NCI-H2227 treated with DMSO at 0.1 percent for 48 hours (cell line): ENCODE results near the gene SYNGAP1.
A peak's percentile ranks its signal among the peaks of the same experiment; 100 is the strongest.
"Not testable (repeated sequence)": the region's sequence is repeated elsewhere in the genome, so short reads cannot be mapped to it uniquely, and the experiment has no call there.

ENCODE experiments used
- DNase-seq: peaks from one replicate; lab custom pipeline; 2025; lab: John Stamatoyannopoulos, UW

Gene SYNGAP1

DNA sequence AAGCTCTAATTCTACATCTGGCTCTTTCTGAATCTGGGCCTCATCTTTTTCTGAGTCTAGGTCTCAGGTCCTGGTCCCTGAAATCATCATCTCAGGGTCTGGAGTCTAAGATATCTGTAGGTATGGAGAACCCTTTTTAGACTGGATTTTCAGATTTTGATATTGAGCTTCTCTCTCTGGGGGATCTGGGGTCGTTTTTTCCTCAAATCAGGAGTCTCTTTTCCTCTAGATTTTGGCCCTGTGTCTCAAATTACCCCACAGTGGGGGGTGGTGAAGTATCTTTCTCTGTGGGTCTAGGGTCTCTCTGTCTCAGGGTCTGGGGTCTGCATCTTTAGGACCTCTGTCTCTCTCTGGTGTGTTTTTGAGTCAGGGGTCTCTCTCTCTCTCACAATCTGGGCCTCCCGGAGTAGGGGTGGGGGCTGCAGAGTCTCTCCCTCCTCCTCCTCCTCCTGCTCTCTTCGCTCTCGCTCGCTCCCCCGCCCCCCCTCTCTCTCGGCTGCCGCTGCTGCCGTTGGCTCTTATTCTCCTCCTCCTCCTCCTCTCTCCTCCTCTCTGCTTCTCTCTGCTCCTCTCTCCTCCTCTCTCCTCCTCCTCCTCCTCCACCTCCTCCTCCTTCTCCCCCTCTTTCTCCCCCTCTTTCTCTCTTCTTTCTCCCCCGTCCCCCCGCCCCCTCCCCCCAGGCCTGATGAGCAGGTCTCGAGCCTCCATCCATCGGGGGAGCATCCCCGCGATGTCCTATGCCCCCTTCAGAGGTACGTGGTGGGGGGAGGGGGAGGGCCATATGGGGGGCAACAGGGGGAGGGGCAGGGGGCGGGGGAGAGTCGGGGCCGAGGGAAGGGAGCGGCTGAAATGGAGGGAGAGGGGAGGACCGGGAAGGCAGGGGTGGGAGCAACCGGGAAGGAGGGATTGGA is at the start of gene SYNGAP1:
TSS of gene SYNGAP1 (plus strand) at position 486 of the 911 bp plus-strand sequence. CDS start at position 686, 200 bp downstream.
- DNase-seq = peak; percentile 53

GRCh38 chr6:33371901-33372300 is 48.0 kb upstream of the SYNGAP1 start:
- DNase-seq = not testable (repeated sequence)

GRCh38 chr6:33372526-33373123 is 47.2 kb upstream of the SYNGAP1 start:
- DNase-seq = no peak

DNA sequence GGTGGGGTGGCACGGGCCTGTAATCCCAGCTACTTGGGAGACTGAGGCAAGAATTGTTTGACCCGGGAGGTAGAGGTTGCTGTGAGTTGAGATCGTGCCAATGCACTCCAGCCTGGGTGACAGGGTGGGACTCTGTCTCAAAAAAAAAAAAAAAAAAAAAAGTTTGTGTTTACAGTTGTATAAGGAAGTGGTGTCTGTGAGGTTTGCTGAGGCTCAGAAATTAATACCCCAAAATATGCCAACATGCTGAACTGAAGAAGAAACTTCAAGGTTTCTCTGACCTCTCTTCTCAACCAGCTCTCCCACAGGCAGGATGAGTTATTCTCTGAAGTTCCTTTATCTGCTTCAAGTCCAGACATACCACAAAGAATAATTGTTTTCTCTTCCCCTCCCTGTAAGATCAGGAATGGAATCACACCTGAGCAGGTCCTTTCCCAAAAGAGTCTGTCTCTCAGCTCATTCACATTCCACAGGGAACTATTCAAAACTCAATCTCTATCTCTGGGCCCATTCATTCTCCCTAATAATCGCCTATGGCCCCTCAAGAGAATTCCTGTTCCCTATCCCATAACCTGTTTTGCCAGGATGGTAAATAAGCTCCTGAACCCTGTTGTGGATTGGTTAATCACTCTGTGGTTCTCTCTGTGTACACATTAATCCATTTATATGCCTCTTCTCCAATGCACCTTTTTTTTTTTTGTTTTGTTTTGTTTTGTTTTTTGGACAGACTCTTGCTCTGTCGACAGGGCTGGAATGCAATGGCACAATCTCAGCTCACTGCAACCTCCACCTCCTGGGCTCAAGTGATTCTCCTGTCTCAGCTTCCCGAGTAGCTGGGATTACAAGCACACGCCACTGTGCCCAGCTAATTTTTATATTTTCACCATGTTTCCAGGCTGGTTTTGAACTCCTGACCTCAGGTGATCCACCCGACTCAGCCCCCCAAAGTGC is 45.6 kb upstream of the SYNGAP1 start:
- no peak for DNase-seq

- no peak for DNase-seq
Observed at GRCh38 chr6:33375143-33375671, 44.7 kb upstream of the SYNGAP1 start.

- DNase-seq = no peak
Observed at GRCh38 chr6:33377171-33377570, 42.7 kb upstream of the SYNGAP1 start.

DNA sequence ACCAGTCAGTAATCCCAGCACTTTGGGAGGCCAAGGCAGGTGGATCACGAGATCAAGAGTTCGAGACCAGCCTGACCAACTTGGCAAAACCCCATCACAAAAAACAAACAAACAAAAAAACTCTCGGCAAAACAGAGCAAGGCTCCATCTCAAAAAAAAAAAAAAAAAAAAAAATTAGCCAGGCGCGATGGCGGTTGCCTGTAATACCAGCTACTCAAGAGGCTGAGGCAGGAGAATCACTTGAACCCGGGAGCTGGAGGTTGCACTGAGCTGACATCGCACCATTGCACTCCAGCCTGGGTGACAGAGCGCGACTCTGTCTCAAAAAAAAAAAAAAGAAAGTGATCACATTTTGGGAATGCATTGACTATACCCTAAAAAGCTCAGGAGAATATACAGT is 40.7 kb upstream of the SYNGAP1 start:
- not testable (repeated sequence) for DNase-seq

DNA sequence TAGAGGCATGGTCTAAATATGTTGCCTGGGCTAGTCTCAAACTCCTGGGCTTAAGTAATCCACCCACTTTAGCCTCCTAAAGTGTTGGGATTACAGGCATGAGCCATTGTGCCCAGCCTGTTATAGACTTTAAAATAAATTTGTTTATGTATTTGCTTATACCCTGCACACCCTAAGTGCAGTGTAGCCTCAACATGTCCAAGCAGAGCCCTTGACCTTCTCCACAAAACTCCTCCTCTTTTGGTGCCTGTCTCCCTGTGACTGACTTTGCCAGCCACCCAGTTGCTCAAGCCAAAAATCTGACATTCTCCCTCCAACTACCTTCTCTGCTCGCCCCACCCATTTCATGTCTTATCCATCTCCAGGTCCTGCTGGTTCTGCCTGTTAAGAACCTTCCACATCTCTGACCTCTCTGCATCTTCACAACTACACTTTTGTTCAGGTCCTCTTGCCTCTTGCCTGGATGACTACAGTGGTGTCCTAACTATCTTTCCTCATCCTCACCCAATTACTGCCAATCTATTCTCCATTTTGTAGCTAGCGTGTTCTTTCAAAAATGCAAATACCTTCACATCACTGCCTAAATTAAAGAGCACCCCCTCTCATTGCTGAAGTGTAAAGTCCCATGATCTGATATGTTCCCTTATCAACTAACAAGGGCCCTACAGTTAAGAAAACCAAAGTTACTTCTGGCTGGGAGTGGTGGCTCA is 39.4 kb upstream of the SYNGAP1 start:
- DNase-seq = no peak

DNA sequence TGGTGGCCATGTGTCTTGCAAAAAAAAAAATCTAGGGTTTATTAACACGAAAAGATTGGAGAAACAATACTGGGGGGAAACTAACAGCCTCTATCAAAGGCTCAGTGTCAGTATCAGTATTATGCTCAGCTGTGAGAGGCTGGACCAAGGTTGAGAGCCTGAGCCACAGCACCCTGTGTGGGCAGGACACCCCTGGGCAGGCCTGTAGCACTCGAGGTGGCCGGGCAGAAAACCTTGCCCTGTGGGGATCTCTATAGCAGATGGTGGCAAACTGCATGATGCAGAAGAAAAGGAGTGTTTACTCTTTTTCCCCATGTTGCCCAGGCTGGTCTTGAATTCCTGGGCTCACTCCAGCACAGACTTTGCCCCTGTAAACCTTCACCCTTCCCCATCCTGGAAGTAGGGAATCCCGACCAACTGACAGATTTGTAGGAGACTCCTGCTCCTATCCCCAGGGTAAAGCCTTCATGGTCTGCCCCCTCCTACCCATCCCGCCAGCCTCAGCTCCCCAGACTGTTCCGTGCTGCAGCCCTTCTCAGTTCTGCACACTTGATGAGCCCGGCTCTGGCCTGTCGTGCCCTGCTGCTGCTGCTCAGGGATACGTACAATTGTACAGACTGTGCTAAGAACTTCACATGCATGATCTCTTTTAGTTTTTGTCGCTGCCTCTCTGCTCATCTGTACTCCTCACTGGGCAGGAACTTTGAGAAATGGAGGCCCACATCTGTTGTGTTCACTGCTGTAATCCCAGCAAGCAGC is 36.3 kb upstream of the SYNGAP1 start:
- no peak for DNase-seq

GRCh38 chr6:33384581-33385020 is 35.3 kb upstream of the SYNGAP1 start:
- DNase-seq = peak; percentile 23

DNA sequence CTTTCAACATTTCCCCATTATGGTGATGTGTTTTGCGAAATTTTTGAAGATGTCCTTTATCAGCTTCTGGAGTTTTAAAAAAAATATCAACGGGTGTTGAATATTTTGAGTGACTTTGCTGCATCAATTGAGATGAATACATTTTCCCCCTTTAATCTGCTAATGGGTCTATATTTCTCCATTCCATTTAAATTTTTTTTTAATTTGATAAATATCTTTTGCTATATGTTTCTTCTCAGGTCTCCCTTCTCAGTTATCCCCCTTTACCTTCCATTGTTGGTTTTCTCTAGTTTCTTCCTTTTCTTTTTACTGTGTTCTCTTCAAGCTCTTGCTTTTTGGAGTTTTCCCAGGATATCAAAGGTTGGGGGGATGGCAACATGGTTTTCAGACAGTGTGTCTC is 29.7 kb upstream of the SYNGAP1 start:
- DNase-seq = no peak

- DNase-seq = no peak
Observed at GRCh38 chr6:33390767-33391277, 29.0 kb upstream of the SYNGAP1 start.

DNA sequence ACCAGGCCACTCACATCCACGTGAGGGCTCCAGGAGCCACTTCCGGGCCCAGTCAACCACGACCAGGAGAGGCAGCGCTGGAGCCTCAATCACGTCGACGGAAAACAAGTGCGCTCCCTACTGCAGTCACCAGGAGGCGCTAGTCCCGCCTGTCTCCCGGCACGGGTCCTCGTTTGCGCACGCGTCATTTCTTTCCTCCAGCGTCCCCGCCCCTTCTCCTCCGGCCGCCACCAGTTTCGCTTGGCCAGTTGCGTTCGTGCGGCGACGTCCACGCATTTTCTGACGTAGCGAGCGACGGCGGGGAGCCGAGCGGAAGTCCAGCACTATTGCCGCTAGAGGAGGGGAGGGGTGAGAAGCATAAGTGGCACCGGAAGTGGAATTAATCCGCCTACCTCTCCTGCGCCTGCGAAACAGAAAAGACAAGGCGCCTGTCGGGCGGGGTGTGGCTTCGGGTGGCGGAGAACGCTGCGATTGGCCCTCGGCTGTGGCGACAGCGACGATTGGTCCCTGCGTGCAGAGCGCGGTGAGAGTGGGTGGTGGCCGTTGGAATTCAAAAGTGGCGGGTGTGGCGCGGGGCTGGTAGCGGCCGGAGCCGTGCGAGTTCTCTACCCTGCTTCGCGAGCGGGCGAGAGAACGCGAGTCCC is 28.5 kb upstream of the SYNGAP1 start, which contains the start of gene KIFC1:
TSS of gene KIFC1 (plus strand) at position 546 of the 644 bp plus-strand sequence. CDS start 163 bp downstream, outside the sequence.
- DNase-seq = peak; percentile 99

DNA sequence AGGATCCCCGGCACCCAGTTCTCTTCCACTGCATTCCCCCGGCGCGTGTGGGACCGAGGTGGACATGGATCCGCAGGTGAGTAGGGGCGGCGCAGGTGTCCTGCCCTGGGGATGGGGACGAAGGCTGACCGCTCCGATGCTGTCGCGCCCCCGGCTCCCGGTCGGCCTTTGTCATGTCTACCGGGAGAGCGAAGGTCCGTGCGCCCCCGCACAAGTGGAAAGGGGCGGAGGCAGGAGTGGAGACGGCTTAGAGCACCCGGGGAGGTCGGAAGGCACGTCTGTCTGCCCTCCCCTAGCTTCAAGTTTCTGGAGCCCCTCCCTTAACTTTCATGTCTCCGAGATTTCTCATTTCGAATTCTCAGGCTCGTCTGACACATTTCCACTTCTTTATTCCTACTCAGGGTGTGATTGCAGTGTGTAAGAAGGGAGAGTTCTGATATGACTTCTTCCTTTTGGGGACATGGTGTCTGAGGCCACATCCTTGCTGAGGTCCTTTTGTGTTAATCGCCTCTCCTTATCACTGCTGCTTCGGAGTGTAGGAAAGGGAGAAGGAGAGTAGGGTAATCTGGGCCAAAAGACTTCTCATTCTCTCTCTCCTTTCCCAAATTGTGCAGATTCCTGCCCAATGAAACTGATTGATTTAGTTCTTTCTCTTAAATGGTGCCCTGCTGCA is 27.8 kb upstream of the SYNGAP1 start:
- DNase-seq = no peak

DNA sequence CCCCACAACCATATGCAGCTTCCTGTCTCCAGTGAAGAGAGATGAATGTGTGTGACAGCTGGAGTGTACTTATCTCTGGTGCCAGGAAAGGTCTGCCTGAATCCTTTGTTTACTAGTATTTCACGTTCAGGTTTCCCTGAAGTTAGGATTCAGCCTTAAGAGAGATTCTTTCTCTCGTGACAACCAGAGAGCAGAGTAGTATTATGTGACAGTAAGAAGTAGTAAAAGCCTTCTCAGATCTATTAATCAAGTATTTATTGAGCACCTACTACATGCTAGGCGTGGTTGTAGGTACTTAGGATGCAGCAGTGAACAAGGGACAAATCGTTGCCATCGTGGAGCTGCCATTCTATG is 27.3 kb upstream of the SYNGAP1 start:
- no peak for DNase-seq

- no peak for DNase-seq
Observed at GRCh38 chr6:33392979-33393378, 26.9 kb upstream of the SYNGAP1 start.

DNA sequence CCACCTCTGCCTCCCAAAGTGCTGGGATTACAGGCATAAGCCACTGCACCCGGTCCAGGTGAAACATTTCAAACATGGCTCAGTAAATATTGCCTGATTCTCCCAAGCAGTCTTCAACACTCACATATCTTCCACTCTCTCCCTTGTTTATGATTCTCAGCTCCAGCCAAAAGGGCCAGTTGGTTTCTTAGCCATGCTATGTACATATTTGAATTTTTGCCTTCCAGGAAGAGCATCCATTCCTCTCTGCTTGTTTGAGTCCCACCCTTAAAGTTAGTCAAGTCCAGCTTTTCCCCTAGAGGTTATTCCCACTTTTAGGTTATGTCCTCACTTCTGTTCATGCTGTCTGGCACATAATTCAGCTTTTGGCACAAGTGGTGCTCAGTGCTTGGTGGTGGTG is 22.3 kb upstream of the SYNGAP1 start:
- DNase-seq = no peak

- not testable (repeated sequence) for DNase-seq
Observed at GRCh38 chr6:33398601-33399000, 21.3 kb upstream of the SYNGAP1 start.

DNA sequence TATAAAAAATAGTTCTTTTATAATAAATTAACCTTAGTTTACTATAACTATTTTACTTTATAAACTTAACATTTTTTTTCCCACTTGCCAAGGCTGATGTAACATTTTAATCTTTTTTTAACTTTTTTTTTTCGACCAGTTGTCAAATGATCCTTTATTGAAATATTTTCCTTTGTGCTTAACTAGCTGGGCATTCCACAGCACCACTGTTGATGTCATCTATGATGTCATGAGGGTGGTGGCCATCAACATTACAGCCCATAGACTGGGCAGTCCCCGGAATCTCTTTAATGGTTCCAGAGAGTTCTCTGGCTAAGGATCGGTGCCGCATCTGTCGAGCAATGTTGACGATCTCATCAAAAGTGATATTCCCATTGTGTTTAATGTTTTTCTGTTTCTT is 20.0 kb upstream of the SYNGAP1 start:
- DNase-seq = not testable (repeated sequence)
